GM12878 (cell line): Measurements from ENCODE around the gene HIVEP3. TPM values are rescaled to one million over a fixed set of nuclear protein-coding genes. Genes with fewer than 3 reads are reported as not detected.

ENCODE experiments used
- ATAC-seq: fragments of 200-7000 bp; cut with Tn5 transposase; 3 replicates; pipeline ENCODE4 v1.9.1; 2020; ENCODE audit warnings: mild to moderate bottlenecking, moderate library complexity
- BruUV-seq: library from RNA; stranded (reverse); fragments of 400-500 nt; replicated peaks from 2 replicates; lab custom pipeline; 2021; lab: Mats Ljungman, UMichigan
- CTCF ChIA-PET: fragments of 300-600 bp; sonication (Branson Sonifier 250); formaldehyde crosslinking; extraction: SDS; loops from one replicate; lab custom pipeline; 2021; ENCODE audit warnings: inconsistent platforms; lab: Yijun Ruan, JAX
- POLR2A ChIA-PET: fragments of 350-600 bp; formaldehyde crosslinking; extraction: SDS; loops from one replicate; lab custom pipeline; 2021; ENCODE audit warnings: inconsistent platforms; lab: Charles Lee
- RAD21 ChIA-PET: fragments of 300-600 bp; sonication (Branson Sonifier 250); formaldehyde crosslinking; loops from one replicate; lab custom pipeline; 2023; ENCODE audit warnings: antibody characterized with exemption; ENCODE audit not compliant: unreplicated experiment; lab: Charles Lee
- SMC1A ChIA-PET: fragments of 300-600 bp; sonication (Branson Sonifier 250); formaldehyde crosslinking; loops from one replicate; lab custom pipeline; 2023; ENCODE audit not compliant: unreplicated experiment, uncharacterized antibody; lab: Charles Lee
- DNase-seq: peaks from one replicate; pipeline ENCODE4 v3.0.0-alpha.2; 2011; ENCODE audit warnings: low read depth, low spot score
- FAIRE-seq: peaks from 3 replicates; lab custom pipeline; 2011; peaks lifted over from hg19 to GRCh38; lab: Jason Lieb, UNC
- H2AFZ ChIP-seq: 2 replicates; pipeline ENCODE4 v1.6.0; 2011; ENCODE audit warnings: low read depth, low read length, control low read depth; ENCODE audit not compliant: control insufficient read depth
- H3K27ac ChIP-seq: 2 replicates; pipeline ENCODE4 v1.5.1; 2011; ENCODE audit warnings: control low read depth; ENCODE audit not compliant: control insufficient read depth, insufficient read depth
- H3K27me3 ChIP-seq, 2 experiments: replicated peaks in 1 of 2; 2 replicates each; pipeline versions ENCODE4 v1.6.0 to v1.6.1; 2011; ENCODE audit warnings: low read length in 1 of 2; ENCODE audit not compliant: control insufficient read depth in 2 of 2, insufficient read depth in 2 of 2
- H3K36me3 ChIP-seq, 2 experiments: 2 replicates each; pipeline ENCODE4 v1.5.1; 2011; ENCODE audit warnings: low read length in 1 of 2; ENCODE audit not compliant: control insufficient read depth in 2 of 2, insufficient read depth in 2 of 2
- H3K4me1 ChIP-seq: 2 replicates; pipeline ENCODE4 v1.6.1; 2011; ENCODE audit warnings: mild to moderate bottlenecking, low read length, moderate library complexity, mixed read lengths; ENCODE audit not compliant: control insufficient read depth, insufficient read depth
- H3K4me2 ChIP-seq: 2 replicates; pipeline ENCODE4 v1.6.0; 2011; ENCODE audit warnings: control low read depth; ENCODE audit not compliant: control insufficient read depth, insufficient read depth
- H3K4me3 ChIP-seq: fragments of 200-600 bp; sonication (generic); 2 replicates; pipeline ENCODE4 v1.5.1; 2016
- H3K79me2 ChIP-seq: 2 replicates; pipeline ENCODE4 v1.6.0; 2011; ENCODE audit warnings: low read length; ENCODE audit not compliant: control insufficient read depth, insufficient read depth
- H3K9ac ChIP-seq: 2 replicates; pipeline ENCODE4 v1.8.0; 2011; ENCODE audit warnings: low read length, control low read depth, mixed read lengths; ENCODE audit not compliant: control insufficient read depth, insufficient read depth
- H3K9me3 ChIP-seq: replicated peaks from 3 replicates; pipeline ENCODE4 v1.5.1; 2011; ENCODE audit warnings: mild to moderate bottlenecking, low read length; ENCODE audit not compliant: control insufficient read depth, insufficient read depth
- H4K20me1 ChIP-seq: 2 replicates; pipeline ENCODE4 v1.6.0; 2011; ENCODE audit not compliant: control insufficient read depth, insufficient read depth
- CEBPB ChIP-seq, 2 experiments: fragments of 150-350 bp in 1 of 2; IDR thresholded peaks; 2 replicates each; pipeline ENCODE4 v1.6.1; 2012 to 2014; ENCODE audit warnings: low read depth in 2 of 2, low read length in 2 of 2, borderline replicate concordance in 1 of 2, inconsistent platforms in 1 of 2
- HDAC6 ChIP-seq: fragments of 200-600 bp; sonication (generic); IDR thresholded peaks from one replicate; pipeline ENCODE4 v1.8.0; 2017; ENCODE audit warnings: antibody characterized with exemption; ENCODE audit not compliant: unreplicated experiment
- JUND ChIP-seq: IDR thresholded peaks from 2 replicates; pipeline ENCODE4 v1.6.1; 2012; ENCODE audit warnings: low read depth, mild to moderate bottlenecking, low read length, improper control_type of control experiment, moderate library complexity
- NFYB ChIP-seq: IDR thresholded peaks from 2 replicates; pipeline ENCODE4 v1.6.1; 2011; ENCODE audit warnings: low read depth, mild to moderate bottlenecking, low read length, improper control_type of control experiment, moderate library complexity; ENCODE audit not compliant: insufficient read depth
- PAX8 ChIP-seq: fragments of 450-650 bp; IDR thresholded peaks from 2 replicates; pipeline ENCODE4 v1.6.1; 2017; ENCODE audit warnings: mild to moderate bottlenecking, moderate library complexity
- SPI1 ChIP-seq: IDR thresholded peaks from 2 replicates; pipeline ENCODE4 v1.6.1; 2011; ENCODE audit warnings: low read depth, mild to moderate bottlenecking, low read length, moderate library complexity, borderline replicate concordance; ENCODE audit not compliant: insufficient read depth
- ZNF622 ChIP-seq: fragments of 450-650 bp; IDR thresholded peaks from 2 replicates; pipeline ENCODE4 v1.6.1; 2017; ENCODE audit warnings: mild to moderate bottlenecking, inconsistent platforms
- WGBS: methylation state at CpG from one replicate; pipeline ENCODE4 v1.1.6; 2016; ENCODE audit warnings: low lambda C conversion rate; ENCODE audit not compliant: insufficient replicate concordance, insufficient coverage; ENCODE audit errors: missing lambda C conversion rate; 5-methylcytosine and 5-hydroxymethylcytosine counted together
- in situ Hi-C: fragments of 300-500 bp; cut with MboI; formaldehyde crosslinking; loops from 9 replicates; pipeline ENCODE4 v1.14.3; 2018; ENCODE audit warnings: mixed read lengths
- intact Hi-C: fragments of 100-400 bp; cut with micrococcal nuclease; formaldehyde crosslinking; loops from one replicate; pipeline ENCODE4 v1.14.2; 2022; ENCODE audit not compliant: unreplicated experiment
- polyA plus RNA-seq, 11 experiments: library from polyadenylated mRNA; depleted of rRNA in 4 of 11; unstranded in 6 of 11; stranded (reverse) in 5 of 11; fragments of >200 nt; fragmentation: Nextera tagmentation in 4 of 11; fragmentation: Illumina TruSeq in 1 of 11; extraction: Ambion mirVana in 4 of 11; extraction: Trizol in 1 of 11; gene quantifications; 1 replicate in 1 of 11; 2 replicates in 10 of 11; pipeline versions ENCODE4 v1.2.1 to v1.2.3, GENCODE V29; 2011 to 2016; ENCODE audit warnings: inconsistent platforms in 2 of 11, missing spikeins in 2 of 11, low read depth in 1 of 11
- total RNA-seq, 4 experiments: library from RNA; depleted of rRNA in 3 of 4; stranded (reverse); fragments of >200 nt in 3 of 4; fragmentation: Illumina TruSeq in 1 of 4; extraction: Trizol in 1 of 4; gene quantifications; 2 replicates each; pipeline versions ENCODE4 v1.2.1 to v1.2.3, GENCODE V29; 2013 to 2021
- TF ChIP-seq, protein P1 (sequence below): fragments of 450-650 bp; IDR thresholded peaks from 2 replicates; pipeline ENCODE4 v1.6.1; 2017; ENCODE audit warnings: low read depth, mild to moderate bottlenecking, moderate library complexity
- TF ChIP-seq, protein P2 (sequence below): fragments of 450-650 bp; IDR thresholded peaks from 2 replicates; pipeline ENCODE4 v1.6.1; 2017; ENCODE audit warnings: mild to moderate bottlenecking, moderate library complexity
- TF ChIP-seq, protein P3 (sequence below): fragments of 450-650 bp; IDR thresholded peaks from 2 replicates; pipeline ENCODE4 v1.6.1; 2016; ENCODE audit warnings: mild to moderate bottlenecking
- TF ChIP-seq, protein P4 (sequence below): fragments of 450-650 bp; IDR thresholded peaks from 2 replicates; pipeline ENCODE4 v1.6.1; 2016; ENCODE audit warnings: mild to moderate bottlenecking, moderate library complexity, borderline replicate concordance

HIVEP3 gene
- total and polyA plus RNA-seq, 10 of the 15 experiments (the other 5 are each of a cell fraction or from before 2014, with no cell fraction given): 1.8 to 13.6 (median 3.8) TPM

DNA sequence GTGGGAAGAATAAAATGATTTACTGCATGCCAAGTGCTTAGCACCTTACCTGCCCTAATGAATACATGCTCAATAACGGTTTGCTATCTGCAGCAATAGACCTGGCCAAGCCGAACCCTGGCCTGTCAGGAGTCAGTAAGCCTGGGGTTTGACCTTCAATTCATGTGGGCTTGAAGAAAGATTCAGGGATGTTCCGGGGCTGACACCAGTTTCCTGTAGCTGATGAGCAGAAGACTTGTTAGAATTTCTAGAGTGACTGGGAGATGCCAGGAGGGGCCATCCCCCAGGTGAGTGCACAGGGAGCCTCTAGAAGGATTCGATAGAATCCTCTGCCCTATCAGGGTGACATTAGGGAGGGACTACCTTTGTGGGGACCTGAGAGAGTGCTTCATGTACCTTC, 210.9 kb downstream of the HIVEP3 start (continued):
- TF ChIP-seq, protein P1, sequence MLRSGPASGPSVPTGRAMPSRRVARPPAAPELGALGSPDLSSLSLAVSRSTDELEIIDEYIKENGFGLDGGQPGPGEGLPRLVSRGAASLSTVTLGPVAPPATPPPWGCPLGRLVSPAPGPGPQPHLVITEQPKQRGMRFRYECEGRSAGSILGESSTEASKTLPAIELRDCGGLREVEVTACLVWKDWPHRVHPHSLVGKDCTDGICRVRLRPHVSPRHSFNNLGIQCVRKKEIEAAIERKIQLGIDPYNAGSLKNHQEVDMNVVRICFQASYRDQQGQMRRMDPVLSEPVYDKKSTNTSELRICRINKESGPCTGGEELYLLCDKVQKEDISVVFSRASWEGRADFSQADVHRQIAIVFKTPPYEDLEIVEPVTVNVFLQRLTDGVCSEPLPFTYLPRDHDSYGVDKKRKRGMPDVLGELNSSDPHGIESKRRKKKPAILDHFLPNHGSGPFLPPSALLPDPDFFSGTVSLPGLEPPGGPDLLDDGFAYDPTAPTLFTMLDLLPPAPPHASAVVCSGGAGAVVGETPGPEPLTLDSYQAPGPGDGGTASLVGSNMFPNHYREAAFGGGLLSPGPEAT: no peak
- TF ChIP-seq SPI1 (no peak), CEBPB (IDR thresholded peaks at IDR 0.05; ENCODE audit: borderline replicate concordance in 1 of 2, low read depth in 2 of 2, low read length in 2 of 2) (no peak)
- TF ChIP-seq, protein P2, sequence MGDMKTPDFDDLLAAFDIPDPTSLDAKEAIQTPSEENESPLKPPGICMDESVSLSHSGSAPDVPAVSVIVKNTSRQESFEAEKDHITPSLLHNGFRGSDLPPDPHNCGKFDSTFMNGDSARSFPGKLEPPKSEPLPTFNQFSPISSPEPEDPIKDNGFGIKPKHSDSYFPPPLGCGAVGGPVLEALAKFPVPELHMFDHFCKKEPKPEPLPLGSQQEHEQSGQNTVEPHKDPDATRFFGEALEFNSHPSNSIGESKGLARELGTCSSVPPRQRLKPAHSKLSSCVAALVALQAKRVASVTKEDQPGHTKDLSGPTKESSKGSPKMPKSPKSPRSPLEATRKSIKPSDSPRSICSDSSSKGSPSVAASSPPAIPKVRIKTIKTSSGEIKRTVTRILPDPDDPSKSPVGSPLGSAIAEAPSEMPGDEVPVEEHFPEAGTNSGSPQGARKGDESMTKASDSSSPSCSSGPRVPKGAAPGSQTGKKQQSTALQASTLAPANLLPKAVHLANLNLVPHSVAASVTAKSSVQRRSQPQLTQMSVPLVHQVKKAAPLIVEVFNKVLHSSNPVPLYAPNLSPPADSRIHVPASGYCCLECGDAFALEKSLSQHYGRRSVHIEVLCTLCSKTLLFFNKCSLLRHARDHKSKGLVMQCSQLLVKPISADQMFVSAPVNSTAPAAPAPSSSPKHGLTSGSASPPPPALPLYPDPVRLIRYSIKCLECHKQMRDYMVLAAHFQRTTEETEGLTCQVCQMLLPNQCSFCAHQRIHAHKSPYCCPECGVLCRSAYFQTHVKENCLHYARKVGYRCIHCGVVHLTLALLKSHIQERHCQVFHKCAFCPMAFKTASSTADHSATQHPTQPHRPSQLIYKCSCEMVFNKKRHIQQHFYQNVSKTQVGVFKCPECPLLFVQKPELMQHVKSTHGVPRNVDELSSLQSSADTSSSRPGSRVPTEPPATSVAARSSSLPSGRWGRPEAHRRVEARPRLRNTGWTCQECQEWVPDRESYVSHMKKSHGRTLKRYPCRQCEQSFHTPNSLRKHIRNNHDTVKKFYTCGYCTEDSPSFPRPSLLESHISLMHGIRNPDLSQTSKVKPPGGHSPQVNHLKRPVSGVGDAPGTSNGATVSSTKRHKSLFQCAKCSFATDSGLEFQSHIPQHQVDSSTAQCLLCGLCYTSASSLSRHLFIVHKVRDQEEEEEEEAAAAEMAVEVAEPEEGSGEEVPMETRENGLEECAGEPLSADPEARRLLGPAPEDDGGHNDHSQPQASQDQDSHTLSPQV: no peak

DNA sequence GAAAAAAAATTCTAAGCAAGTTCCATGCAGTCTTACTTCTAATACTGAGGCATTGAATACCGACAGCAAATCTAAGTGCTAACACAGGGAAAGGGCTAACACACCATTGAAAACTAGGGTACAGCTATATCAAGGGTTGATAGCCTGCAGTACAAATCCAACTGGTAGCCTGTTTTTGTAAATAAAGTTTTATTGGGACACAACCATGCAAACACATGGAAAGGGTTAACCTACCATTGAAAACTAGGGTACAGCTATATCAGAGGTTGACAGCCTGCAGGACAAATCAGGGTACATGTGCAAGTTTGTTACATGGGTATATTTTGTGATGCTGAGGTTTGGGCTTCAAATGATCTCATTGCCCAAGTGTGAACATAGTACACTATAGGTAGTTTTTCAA, 212.9 kb downstream of the HIVEP3 start:
- RAD21 ChIA-PET: no interaction called here
- FAIRE-seq: no peak
- SMC1A ChIA-PET: no interaction called here
- no peak for ATAC-seq
- Histone ChIP-seq H3K27ac (no peak overlapping the region), H3K4me1 (peaks cover 12% of the 10 kb centered on the region), H3K9me3 (no peaks in the 10 kb centered on the region), H3K27me3 (no peaks in the 10 kb centered on the region), H2AFZ (no peak overlapping the region), H3K4me3 (no peak overlapping the region), H4K20me1 (no peaks in the 10 kb centered on the region), H3K36me3 (no peaks in the 10 kb centered on the region), H3K79me2 (no peaks in the 10 kb centered on the region), H3K9ac (no peak overlapping the region), H3K4me2 (no peak overlapping the region)
- TF ChIP-seq, protein P3, sequence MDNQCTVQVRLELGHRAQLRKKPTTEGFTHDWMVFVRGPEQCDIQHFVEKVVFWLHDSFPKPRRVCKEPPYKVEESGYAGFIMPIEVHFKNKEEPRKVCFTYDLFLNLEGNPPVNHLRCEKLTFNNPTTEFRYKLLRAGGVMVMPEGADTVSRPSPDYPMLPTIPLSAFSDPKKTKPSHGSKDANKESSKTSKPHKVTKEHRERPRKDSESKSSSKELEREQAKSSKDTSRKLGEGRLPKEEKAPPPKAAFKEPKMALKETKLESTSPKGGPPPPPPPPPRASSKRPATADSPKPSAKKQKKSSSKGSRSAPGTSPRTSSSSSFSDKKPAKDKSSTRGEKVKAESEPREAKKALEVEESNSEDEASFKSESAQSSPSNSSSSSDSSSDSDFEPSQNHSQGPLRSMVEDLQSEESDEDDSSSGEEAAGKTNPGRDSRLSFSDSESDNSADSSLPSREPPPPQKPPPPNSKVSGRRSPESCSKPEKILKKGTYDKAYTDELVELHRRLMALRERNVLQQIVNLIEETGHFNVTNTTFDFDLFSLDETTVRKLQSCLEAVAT: no peak
- no peak for TF ChIP-seq ZNF622
- no peak for TF ChIP-seq HDAC6
- TF ChIP-seq NFYB: no peak
- TF ChIP-seq PAX8: no peak
- no peak for TF ChIP-seq JUND
- TF ChIP-seq, protein P4, sequence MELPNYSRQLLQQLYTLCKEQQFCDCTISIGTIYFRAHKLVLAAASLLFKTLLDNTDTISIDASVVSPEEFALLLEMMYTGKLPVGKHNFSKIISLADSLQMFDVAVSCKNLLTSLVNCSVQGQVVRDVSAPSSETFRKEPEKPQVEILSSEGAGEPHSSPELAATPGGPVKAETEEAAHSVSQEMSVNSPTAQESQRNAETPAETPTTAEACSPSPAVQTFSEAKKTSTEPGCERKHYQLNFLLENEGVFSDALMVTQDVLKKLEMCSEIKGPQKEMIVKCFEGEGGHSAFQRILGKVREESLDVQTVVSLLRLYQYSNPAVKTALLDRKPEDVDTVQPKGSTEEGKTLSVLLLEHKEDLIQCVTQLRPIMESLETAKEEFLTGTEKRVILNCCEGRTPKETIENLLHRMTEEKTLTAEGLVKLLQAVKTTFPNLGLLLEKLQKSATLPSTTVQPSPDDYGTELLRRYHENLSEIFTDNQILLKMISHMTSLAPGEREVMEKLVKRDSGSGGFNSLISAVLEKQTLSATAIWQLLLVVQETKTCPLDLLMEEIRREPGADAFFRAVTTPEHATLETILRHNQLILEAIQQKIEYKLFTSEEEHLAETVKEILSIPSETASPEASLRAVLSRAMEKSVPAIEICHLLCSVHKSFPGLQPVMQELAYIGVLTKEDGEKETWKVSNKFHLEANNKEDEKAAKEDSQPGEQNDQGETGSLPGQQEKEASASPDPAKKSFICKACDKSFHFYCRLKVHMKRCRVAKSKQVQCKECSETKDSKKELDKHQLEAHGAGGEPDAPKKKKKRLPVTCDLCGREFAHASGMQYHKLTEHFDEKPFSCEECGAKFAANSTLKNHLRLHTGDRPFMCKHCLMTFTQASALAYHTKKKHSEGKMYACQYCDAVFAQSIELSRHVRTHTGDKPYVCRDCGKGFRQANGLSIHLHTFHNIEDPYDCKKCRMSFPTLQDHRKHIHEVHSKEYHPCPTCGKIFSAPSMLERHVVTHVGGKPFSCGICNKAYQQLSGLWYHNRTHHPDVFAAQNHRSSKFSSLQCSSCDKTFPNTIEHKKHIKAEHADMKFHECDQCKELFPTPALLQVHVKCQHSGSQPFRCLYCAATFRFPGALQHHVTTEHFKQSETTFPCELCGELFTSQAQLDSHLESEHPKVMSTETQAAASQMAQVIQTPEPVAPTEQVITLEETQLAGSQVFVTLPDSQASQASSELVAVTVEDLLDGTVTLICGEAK: peak; percentile 74; the same call in 1 of the 2 replicates
- POLR2A ChIA-PET: no interaction called here
- no TSS peak for BruUV-seq
- intact Hi-C loops (no loop called here), in situ Hi-C loops (no loop called here)
- no peak for DNase-seq
- CTCF ChIA-PET: no interaction called here
- 91% methylated on average over 1 of the region's 1 CpG for WGBS
